H9 (cell line): Measurements from ENCODE around the gene TMEM209. TPM values are rescaled to one million over a fixed set of nuclear protein-coding genes. Genes with fewer than 3 reads are reported as not detected.

ENCODE experiments used
- DNase-seq: peaks from one replicate; pipeline ENCODE4 v3.0.0-alpha.2; 2017
- H2AFZ ChIP-seq: one replicate; pipeline ENCODE4 v1.6.1; 2013; ENCODE audit warnings: mild to moderate bottlenecking, low read length, control low read depth, moderate library complexity
- H2AK5ac ChIP-seq: 2 replicates; pipeline ENCODE4 v1.6.1; 2013; ENCODE audit warnings: low read length, control low read depth, mixed read lengths; ENCODE audit not compliant: insufficient read length
- H2BK120ac ChIP-seq: one replicate; pipeline ENCODE4 v1.6.1; 2013; ENCODE audit warnings: low read depth, mild to moderate bottlenecking, low read length, control low read depth, inconsistent platforms; ENCODE audit not compliant: poor library complexity, severe bottlenecking
- H2BK12ac ChIP-seq: 2 replicates; pipeline ENCODE4 v1.6.1; 2013; ENCODE audit warnings: low read length, control low read depth, mixed read lengths, low read depth; ENCODE audit not compliant: insufficient read length
- H2BK15ac ChIP-seq: 2 replicates; pipeline ENCODE4 v1.6.1; 2013; ENCODE audit warnings: low read depth, low read length, control low read depth
- H2BK20ac ChIP-seq: one replicate; pipeline ENCODE4 v1.6.1; 2013; ENCODE audit warnings: low read depth, mild to moderate bottlenecking, low read length, control low read depth, inconsistent platforms; ENCODE audit not compliant: poor library complexity, severe bottlenecking
- H2BK5ac ChIP-seq: 2 replicates; pipeline ENCODE4 v1.6.1; 2013; ENCODE audit warnings: low read length, control low read depth, mixed read lengths; ENCODE audit not compliant: insufficient read length
- H3K14ac ChIP-seq: 2 replicates; pipeline ENCODE4 v1.6.1; 2013; ENCODE audit warnings: low read length, control low read depth; ENCODE audit not compliant: insufficient read depth
- H3K18ac ChIP-seq: 2 replicates; pipeline ENCODE4 v1.6.1; 2013; ENCODE audit warnings: low read depth, mild to moderate bottlenecking, mixed read lengths, low read length, control low read depth; ENCODE audit not compliant: insufficient read length
- H3K23ac ChIP-seq: 2 replicates; pipeline ENCODE4 v1.6.1; 2013; ENCODE audit warnings: low read length, control low read depth, mixed read lengths, low read depth; ENCODE audit not compliant: insufficient read length
- H3K23me2 ChIP-seq: 2 replicates; pipeline ENCODE4 v1.6.1; 2013; ENCODE audit warnings: low read depth, mild to moderate bottlenecking, mixed read lengths, low read length, control low read depth; ENCODE audit not compliant: insufficient read length, poor library complexity, severe bottlenecking
- H3K27ac ChIP-seq: 2 replicates; pipeline ENCODE4 v1.5.1; 2013; ENCODE audit warnings: low read length, control low read depth, mixed read lengths, low read depth; ENCODE audit not compliant: insufficient read length
- H3K27me3 ChIP-seq: 2 replicates; pipeline ENCODE4 v1.6.1; 2013; ENCODE audit warnings: low read length, control low read depth, inconsistent platforms; ENCODE audit not compliant: insufficient read depth
- H3K4ac ChIP-seq: 2 replicates; pipeline ENCODE4 v1.6.1; 2013; ENCODE audit warnings: low read depth, mild to moderate bottlenecking, control low read depth, inconsistent platforms, low read length, moderate library complexity
- H3K4me1 ChIP-seq: 2 replicates; pipeline ENCODE4 v1.6.1; 2013; ENCODE audit warnings: low read length, control low read depth, inconsistent platforms; ENCODE audit not compliant: insufficient read depth
- H3K4me2 ChIP-seq: 2 replicates; pipeline ENCODE4 v1.6.1; 2013; ENCODE audit warnings: low read length, control low read depth, mixed read lengths; ENCODE audit not compliant: insufficient read length, insufficient read depth
- H3K56ac ChIP-seq: 2 replicates; pipeline ENCODE4 v1.6.1; 2013; ENCODE audit warnings: low read depth, mild to moderate bottlenecking, mixed read lengths, low read length, control low read depth; ENCODE audit not compliant: insufficient read length
- H3K79me1 ChIP-seq: 2 replicates; pipeline ENCODE4 v1.6.1; 2013; ENCODE audit warnings: low read depth, mild to moderate bottlenecking, moderate library complexity, low read length, control low read depth, inconsistent platforms; ENCODE audit not compliant: insufficient read depth, poor library complexity, severe bottlenecking
- H3K79me2 ChIP-seq: 2 replicates; pipeline ENCODE4 v1.6.1; 2013; ENCODE audit warnings: low read length, control low read depth, inconsistent platforms; ENCODE audit not compliant: insufficient read depth
- H3K9ac ChIP-seq: 2 replicates; pipeline ENCODE4 v1.6.1; 2013; ENCODE audit warnings: low read length, control low read depth, mixed read lengths; ENCODE audit not compliant: insufficient read length; ENCODE audit errors: extremely low read depth
- H3K9me3 ChIP-seq: one replicate; pipeline ENCODE4 v1.6.1; 2013; ENCODE audit warnings: low read depth, low read length, inconsistent platforms; ENCODE audit not compliant: control insufficient read depth
- H3T11ph ChIP-seq: one replicate; pipeline ENCODE4 v1.6.1; 2013; ENCODE audit warnings: mild to moderate bottlenecking, low read length, control low read depth, inconsistent platforms
- H4K20me1 ChIP-seq: one replicate; pipeline ENCODE4 v1.6.1; 2013; ENCODE audit not compliant: control insufficient read depth, insufficient read length, insufficient read depth
- H4K5ac ChIP-seq: 2 replicates; pipeline ENCODE4 v1.6.1; 2013; ENCODE audit warnings: low read depth, mild to moderate bottlenecking, mixed read lengths, low read length, control low read depth; ENCODE audit not compliant: insufficient read length
- H4K8ac ChIP-seq: replicated peaks from 2 replicates; pipeline ENCODE4 v1.6.1; 2013; ENCODE audit warnings: low read length, control low read depth, mixed read lengths, low read depth; ENCODE audit not compliant: insufficient read length
- H4K91ac ChIP-seq: 2 replicates; pipeline ENCODE4 v1.6.1; 2013; ENCODE audit warnings: low read depth, mild to moderate bottlenecking, moderate library complexity, mixed read lengths, low read length, control low read depth; ENCODE audit not compliant: insufficient read length
- H3K27ac Mint-ChIP-seq, 3 experiments: 2 replicates in 2 of 3; 3 replicates in 1 of 3; pipeline ENCODE4 v1.8.0; 2020 to 2021; ENCODE audit warnings: mixed read lengths in 3 of 3, mild to moderate bottlenecking in 1 of 3, moderate library complexity in 1 of 3
- H3K27me3 Mint-ChIP-seq: 2 replicates; pipeline ENCODE4 v1.8.0; 2021; ENCODE audit warnings: low read depth, mild to moderate bottlenecking, moderate library complexity, mixed read lengths
- H3K36me3 Mint-ChIP-seq, 3 experiments: 2 replicates in 2 of 3; 3 replicates in 1 of 3; pipeline ENCODE4 v1.8.0; 2020 to 2021; ENCODE audit warnings: low read depth in 3 of 3, mixed read lengths in 3 of 3; ENCODE audit not compliant: insufficient read depth in 1 of 3
- H3K4me1 Mint-ChIP-seq, 2 experiments: 2 replicates each; pipeline ENCODE4 v1.8.0; 2020; ENCODE audit warnings: mixed read lengths in 2 of 2
- H3K4me3 Mint-ChIP-seq, 2 experiments: 2 replicates in 1 of 2; 3 replicates in 1 of 2; pipeline ENCODE4 v1.8.0; 2020 to 2021; ENCODE audit warnings: mild to moderate bottlenecking in 2 of 2, mixed read lengths in 2 of 2, moderate library complexity in 1 of 2
- H3K9me3 Mint-ChIP-seq, 2 experiments: 2 replicates in 1 of 2; 3 replicates in 1 of 2; pipeline ENCODE4 v1.8.0; 2020; ENCODE audit warnings: mild to moderate bottlenecking in 2 of 2, mixed read lengths in 2 of 2, moderate library complexity in 1 of 2
- CTCF ChIP-seq: fragments of 200-600 bp; sonication (generic); conservative IDR thresholded peaks from 3 replicates; pipeline ENCODE4 v1.8.0; 2021; ENCODE audit warnings: antibody characterized with exemption, mild to moderate bottlenecking
- WGBS: extraction: QIAGEN DNeasy Blood & Tissue Kit; methylation state at CpG from one replicate; pipeline ENCODE4 v1.1.7; 2013; ENCODE audit warnings: missing lambda C conversion rate, low lambda C conversion rate, mixed read lengths; ENCODE audit not compliant: insufficient read length; ENCODE audit errors: extremely low coverage; 5-methylcytosine and 5-hydroxymethylcytosine counted together
- total RNA-seq: library from RNA; stranded (reverse); gene quantifications from 2 replicates; pipeline ENCODE4 v1.2.1, GENCODE V29; 2021

TMEM209 gene
- total RNA-seq, 1 experiment from 2014 or later: 30.8 TPM

GRCh38 chr7:130154131-130154500 lies 51.1 kb downstream of the TMEM209 start:
- no peaks in the 10 kb centered on the region for H3K9me3 ChIP-seq
- no CpG with 5 or more reads among the region's 6 CpGs for WGBS
- H3K14ac ChIP-seq: no peak overlapping the region
- no peak overlapping the region for H3T11ph ChIP-seq
- H3K23ac ChIP-seq: no peak overlapping the region
- no peak overlapping the region for H3K9ac ChIP-seq
- Mint-ChIP-seq H3K36me3 (peaks cover 10 to 22% (median 17%) of the 10 kb centered on the region in 3 experiments), H3K9me3 (peaks cover 4 to 5% of the 10 kb centered on the region in 2 experiments; a peak in 3 of 5 replicates), H3K27ac (peak overlapping the region in 2 of 3 experiments; percentile 48 to 68; a peak in 1 of 7 replicates), H3K27me3 (peaks cover under 1% of the 10 kb centered on the region; the same call in 1 of the 2 replicates), H3K4me3 (no peak overlapping the region; a peak in 1 of 5 replicates), H3K4me1 (peaks cover 3 to 8% of the 10 kb centered on the region in 2 experiments; a peak in 3 of 4 replicates)
- no peak overlapping the region for H3K4me2 ChIP-seq
- no peak overlapping the region for H2BK15ac ChIP-seq
- H2BK20ac ChIP-seq: no peak overlapping the region
- H2BK12ac ChIP-seq: no peak overlapping the region
- no peak overlapping the region for H2BK5ac ChIP-seq
- H4K5ac ChIP-seq: no peak overlapping the region
- no peak overlapping the region for H3K18ac ChIP-seq
- no peak overlapping the region for H2AFZ ChIP-seq
- no peak overlapping the region for H3K27ac ChIP-seq
- H3K27me3 ChIP-seq: no peaks in the 10 kb centered on the region
- H2BK120ac ChIP-seq: no peak overlapping the region
- H3K56ac ChIP-seq: no peak overlapping the region
- no peak overlapping the region for H4K8ac ChIP-seq
- no peak overlapping the region for H4K91ac ChIP-seq
- no peak for TF ChIP-seq CTCF
- no peak overlapping the region for H3K4ac ChIP-seq
- H3K79me2 ChIP-seq: no peaks in the 10 kb centered on the region
- no peaks in the 10 kb centered on the region for H3K4me1 ChIP-seq
- H3K79me1 ChIP-seq: no peaks in the 10 kb centered on the region
- DNase-seq: no peak
- no peaks in the 10 kb centered on the region for H4K20me1 ChIP-seq
- H2AK5ac ChIP-seq: no peak overlapping the region
- H3K23me2 ChIP-seq: no peaks in the 10 kb centered on the region
